ENCODE data around the gene ITPK1.

- TF ChIP-seq, protein P1, sequence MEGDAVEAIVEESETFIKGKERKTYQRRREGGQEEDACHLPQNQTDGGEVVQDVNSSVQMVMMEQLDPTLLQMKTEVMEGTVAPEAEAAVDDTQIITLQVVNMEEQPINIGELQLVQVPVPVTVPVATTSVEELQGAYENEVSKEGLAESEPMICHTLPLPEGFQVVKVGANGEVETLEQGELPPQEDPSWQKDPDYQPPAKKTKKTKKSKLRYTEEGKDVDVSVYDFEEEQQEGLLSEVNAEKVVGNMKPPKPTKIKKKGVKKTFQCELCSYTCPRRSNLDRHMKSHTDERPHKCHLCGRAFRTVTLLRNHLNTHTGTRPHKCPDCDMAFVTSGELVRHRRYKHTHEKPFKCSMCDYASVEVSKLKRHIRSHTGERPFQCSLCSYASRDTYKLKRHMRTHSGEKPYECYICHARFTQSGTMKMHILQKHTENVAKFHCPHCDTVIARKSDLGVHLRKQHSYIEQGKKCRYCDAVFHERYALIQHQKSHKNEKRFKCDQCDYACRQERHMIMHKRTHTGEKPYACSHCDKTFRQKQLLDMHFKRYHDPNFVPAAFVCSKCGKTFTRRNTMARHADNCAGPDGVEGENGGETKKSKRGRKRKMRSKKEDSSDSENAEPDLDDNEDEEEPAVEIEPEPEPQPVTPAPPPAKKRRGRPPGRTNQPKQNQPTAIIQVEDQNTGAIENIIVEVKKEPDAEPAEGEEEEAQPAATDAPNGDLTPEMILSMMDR (IDR thresholded peaks at IDR 0.05; ENCODE audit: low read depth, low read length): no peak
- TF ChIP-seq EZH2phosphoT487 (IDR thresholded peaks at IDR 0.05; ENCODE audit: low read depth): no peak
Observed at GRCh38 chr14:93017301-93017797, 98.4 kb downstream of the ITPK1 start.
